HUES64 (cell line): ENCODE results near the gene BRD4.

Experiments used
- H3K27ac ChIP-seq: 2 replicates; pipeline ENCODE4 v1.7.0; 2013; ENCODE audit warnings: low read depth, low read length, inconsistent platforms
- H3K27me3 ChIP-seq: 2 replicates; pipeline ENCODE4 v1.6.1; 2013; ENCODE audit warnings: mild to moderate bottlenecking, low read length; ENCODE audit not compliant: insufficient read depth
- H3K36me3 ChIP-seq: 2 replicates; pipeline ENCODE4 v1.6.1; 2013; ENCODE audit warnings: mild to moderate bottlenecking, low read length; ENCODE audit not compliant: insufficient read depth
- H3K4me1 ChIP-seq: 2 replicates; pipeline ENCODE4 v1.6.1; 2013; ENCODE audit warnings: mild to moderate bottlenecking, low read length, moderate library complexity; ENCODE audit not compliant: insufficient read depth
- H3K4me3 ChIP-seq: 2 replicates; pipeline ENCODE4 v1.5.1; 2013; ENCODE audit warnings: mild to moderate bottlenecking, low read length, moderate library complexity
- H3K9ac ChIP-seq: 2 replicates; pipeline ENCODE4 v1.6.1; 2013; ENCODE audit warnings: mild to moderate bottlenecking, low read depth, low read length
- H3K9me3 ChIP-seq: 2 replicates; pipeline ENCODE4 v1.6.1; 2013; ENCODE audit warnings: low read depth, low read length; ENCODE audit not compliant: insufficient read depth
- WGBS: fragments of 150-250, 120-280 bp; methylation state at CpG from one replicate; pipeline ENCODE4 v1.1.7; 2013; ENCODE audit warnings: missing lambda C conversion rate; 5-methylcytosine and 5-hydroxymethylcytosine counted together

The BRD4 gene

GRCh38 chr19:15244106-15244803 is 88.1 kb downstream of the BRD4 start:
- Histone ChIP-seq H3K9me3 (no peaks in the 10 kb centered on the region), H3K4me3 (no peak overlapping the region), H3K4me1 (no peaks in the 10 kb centered on the region), H3K36me3 (peaks cover 93% of the 10 kb centered on the region), H3K9ac (no peak overlapping the region), H3K27ac (no peak overlapping the region), H3K27me3 (no peaks in the 10 kb centered on the region)
- 95% methylated on average over 23 of the region's 24 CpGs for WGBS

- Histone ChIP-seq H3K36me3 (peaks cover 93% of the 10 kb centered on the region), H3K4me1 (no peaks in the 10 kb centered on the region), H3K4me3 (no peak overlapping the region), H3K27me3 (no peaks in the 10 kb centered on the region), H3K27ac (no peak overlapping the region), H3K9me3 (no peaks in the 10 kb centered on the region), H3K9ac (no peak overlapping the region)
- WGBS = 96% methylated on average over 17 of the region's 17 CpGs
Observed at GRCh38 chr19:15243236-15243957, 88.9 kb downstream of the BRD4 start.

- H3K36me3 ChIP-seq = peaks cover 91% of the 10 kb centered on the region
- 97% methylated on average over 9 of the region's 9 CpGs for WGBS
Observed at GRCh38 chr19:15241259-15241910, 91.0 kb downstream of the BRD4 start.

GRCh38 chr19:15240515-15240914 is 91.8 kb downstream of the BRD4 start:
- H3K36me3 ChIP-seq = peaks cover 91% of the 10 kb centered on the region
- H3K9me3 ChIP-seq = no peaks in the 10 kb centered on the region
- H3K9ac ChIP-seq = no peak overlapping the region
- no peak overlapping the region for H3K27ac ChIP-seq
- H3K4me1 ChIP-seq = no peaks in the 10 kb centered on the region
- no peak overlapping the region for H3K4me3 ChIP-seq
- H3K27me3 ChIP-seq = no peaks in the 10 kb centered on the region
- WGBS = 95% methylated on average over 9 of the region's 9 CpGs

More at GRCh38 chr19:15241259-15241910, 91.0 kb downstream of the BRD4 start:
- H3K4me1 ChIP-seq = no peaks in the 10 kb centered on the region
- H3K9ac ChIP-seq = no peak overlapping the region
- no peak overlapping the region for H3K27ac ChIP-seq
- no peak overlapping the region for H3K4me3 ChIP-seq
- H3K27me3 ChIP-seq = no peaks in the 10 kb centered on the region
- H3K9me3 ChIP-seq = no peaks in the 10 kb centered on the region

GRCh38 chr19:15239337-15239949 is 92.9 kb downstream of the BRD4 start:
- no peak overlapping the region for H3K9ac ChIP-seq
- H3K36me3 ChIP-seq = peaks cover 81% of the 10 kb centered on the region
- no peaks in the 10 kb centered on the region for H3K9me3 ChIP-seq
- H3K27me3 ChIP-seq = no peaks in the 10 kb centered on the region
- H3K27ac ChIP-seq = no peak overlapping the region
- H3K4me1 ChIP-seq = no peaks in the 10 kb centered on the region
- 93% methylated on average over 26 of the region's 26 CpGs for WGBS
- H3K4me3 ChIP-seq = no peak overlapping the region

GRCh38 chr19:15238639-15239155 is 93.6 kb downstream of the BRD4 start:
- H3K36me3 ChIP-seq = peaks cover 75% of the 10 kb centered on the region
- WGBS = 94% methylated on average over 29 of the region's 29 CpGs
- H3K27me3 ChIP-seq = no peaks in the 10 kb centered on the region
- no peak overlapping the region for H3K4me3 ChIP-seq
- H3K9ac ChIP-seq = no peak overlapping the region
- no peaks in the 10 kb centered on the region for H3K9me3 ChIP-seq
- no peaks in the 10 kb centered on the region for H3K4me1 ChIP-seq
- H3K27ac ChIP-seq = no peak overlapping the region

- WGBS = 96% methylated on average over 42 of the region's 42 CpGs
- H3K27me3 ChIP-seq = no peaks in the 10 kb centered on the region
- no peaks in the 10 kb centered on the region for H3K4me1 ChIP-seq
- peaks cover 71% of the 10 kb centered on the region for H3K36me3 ChIP-seq
- no peak overlapping the region for H3K27ac ChIP-seq
- H3K9ac ChIP-seq = no peak overlapping the region
- H3K9me3 ChIP-seq = no peaks in the 10 kb centered on the region
- no peak overlapping the region for H3K4me3 ChIP-seq
Observed at GRCh38 chr19:15237759-15238638, 94.3 kb downstream of the BRD4 start.

GRCh38 chr19:15236886-15237285 is 95.5 kb downstream of the BRD4 start:
- no peak overlapping the region for H3K27ac ChIP-seq

GRCh38 chr19:15235781-15236180 is 96.6 kb downstream of the BRD4 start:
- Histone ChIP-seq H3K4me3 (no peak overlapping the region), H3K9ac (no peak overlapping the region), H3K4me1 (no peaks in the 10 kb centered on the region), H3K27me3 (peaks cover 5% of the 10 kb centered on the region; the same call in 1 of the 2 replicates), H3K9me3 (no peaks in the 10 kb centered on the region), H3K27ac (no peak overlapping the region), H3K36me3 (peaks cover 53% of the 10 kb centered on the region)
- 100% methylated on average over 2 of the region's 2 CpGs for WGBS

More at GRCh38 chr19:15236886-15237285, 95.5 kb downstream of the BRD4 start:
- 91% methylated on average over 7 of the region's 9 CpGs for WGBS
- no peaks in the 10 kb centered on the region for H3K4me1 ChIP-seq
- H3K9me3 ChIP-seq = no peaks in the 10 kb centered on the region
- no peak overlapping the region for H3K9ac ChIP-seq
- H3K4me3 ChIP-seq = no peak overlapping the region
- peaks cover 5% of the 10 kb centered on the region; the same call in 1 of the 2 replicates for H3K27me3 ChIP-seq
- peaks cover 62% of the 10 kb centered on the region for H3K36me3 ChIP-seq

GRCh38 chr19:15234431-15235130 is 97.8 kb downstream of the BRD4 start:
- H3K36me3 ChIP-seq = peaks cover 43% of the 10 kb centered on the region
- H3K27me3 ChIP-seq = peaks cover 5% of the 10 kb centered on the region; the same call in 1 of the 2 replicates
- H3K9ac ChIP-seq = no peak overlapping the region
- 92% methylated on average over 10 of the region's 10 CpGs for WGBS
- no peak overlapping the region for H3K4me3 ChIP-seq
- no peak overlapping the region for H3K27ac ChIP-seq
- H3K4me1 ChIP-seq = no peaks in the 10 kb centered on the region
- H3K9me3 ChIP-seq = no peaks in the 10 kb centered on the region
